HEK293 (cell line): ENCODE data around the gene CATSPERZ.

Experiments used
- KLF10 ChIP-seq: fragments of 450-650 bp; IDR thresholded peaks from 2 replicates; pipeline ENCODE4 v1.5.1; 2018; ENCODE audit warnings: missing biosample characterization, mild to moderate bottlenecking, missing genetic modification characterization
- TCF7L2 ChIP-seq: IDR thresholded peaks from 2 replicates; pipeline ENCODE4 v1.6.1; 2011; ENCODE audit warnings: low read depth, mild to moderate bottlenecking, inconsistent platforms, low read length, moderate library complexity, borderline replicate concordance
- ZEB2 ChIP-seq: fragments of 450-650 bp; formaldehyde crosslinking; IDR thresholded peaks from 2 replicates; pipeline ENCODE4 v1.5.1; 2016; ENCODE audit warnings: missing biosample characterization, missing genetic modification characterization
- ZNF24 ChIP-seq: fragments of 450-650 bp; formaldehyde crosslinking; IDR thresholded peaks from 2 replicates; pipeline ENCODE4 v1.5.1; 2016; ENCODE audit warnings: missing biosample characterization, missing genetic modification characterization
- ZNF266 ChIP-seq: fragments of 450-650 bp; formaldehyde crosslinking; IDR thresholded peaks from 2 replicates; pipeline ENCODE4 v1.5.1; 2016; ENCODE audit warnings: missing biosample characterization, missing genetic modification characterization, low read depth
- ZNF274 ChIP-seq, 2 experiments: fragments of 200-500 bp in 1 of 2; fragments of 450-650 bp in 1 of 2; sonication (Bioruptor generic) in 1 of 2; formaldehyde crosslinking in 1 of 2; IDR thresholded peaks; 2 replicates each; pipeline versions ENCODE4 v1.5.1 to v1.6.1; 2014 to 2016; ENCODE audit warnings: borderline replicate concordance in 1 of 2, inconsistent platforms in 1 of 2, low read length in 1 of 2, missing biosample characterization in 1 of 2, missing genetic modification characterization in 1 of 2
- TF ChIP-seq, protein P1 (sequence below): fragments of 450-650 bp; formaldehyde crosslinking; IDR thresholded peaks from 2 replicates; pipeline ENCODE4 v1.5.1; 2016; ENCODE audit warnings: missing biosample characterization, missing genetic modification characterization

DNA sequence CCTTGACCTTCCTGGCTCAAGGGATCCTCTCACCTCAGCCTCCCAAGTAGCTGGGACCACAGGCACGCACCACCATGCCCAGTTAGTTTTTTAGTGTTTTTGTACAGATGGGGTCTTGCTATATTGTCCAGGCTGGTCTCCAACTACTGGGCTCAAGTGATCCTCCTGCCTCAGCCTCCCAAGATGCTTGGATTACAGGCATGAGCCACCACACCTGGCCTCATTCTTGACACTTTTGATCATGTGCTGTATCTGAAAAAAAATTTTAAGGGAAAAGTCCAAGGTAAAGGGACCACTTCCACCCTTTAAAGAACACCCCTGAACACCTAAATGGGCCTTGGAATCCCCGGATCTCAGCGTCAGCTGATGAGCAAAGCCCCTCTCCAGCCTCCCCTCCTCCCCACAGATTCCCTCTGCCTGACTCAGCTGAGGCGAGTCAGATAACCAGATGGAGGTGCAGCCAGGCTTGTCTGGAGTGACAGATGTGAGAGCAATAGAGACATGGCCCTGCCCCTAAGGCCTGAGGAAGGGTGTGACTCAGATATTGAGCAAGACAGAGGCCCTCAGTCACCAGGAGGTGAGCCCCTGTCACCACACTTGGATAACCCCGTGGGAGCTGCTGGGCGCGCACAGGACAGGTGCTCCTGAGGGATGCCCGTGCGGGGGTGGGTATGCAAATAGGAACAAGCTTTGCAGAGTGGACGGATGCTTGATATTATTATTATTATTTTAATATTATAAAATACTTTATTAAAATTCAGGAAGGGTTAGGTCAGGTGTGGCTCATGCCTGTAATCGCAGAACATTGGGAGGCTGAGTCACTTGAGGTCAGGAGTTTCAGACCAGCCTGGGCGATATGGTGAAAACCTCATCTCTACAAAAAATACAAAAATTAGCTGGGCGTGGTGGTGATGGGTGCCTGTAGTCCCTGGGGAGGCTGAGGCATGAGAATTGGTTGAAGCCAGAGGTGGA is 34.9 kb downstream of the CATSPERZ start:
- TF ChIP-seq, protein P1, sequence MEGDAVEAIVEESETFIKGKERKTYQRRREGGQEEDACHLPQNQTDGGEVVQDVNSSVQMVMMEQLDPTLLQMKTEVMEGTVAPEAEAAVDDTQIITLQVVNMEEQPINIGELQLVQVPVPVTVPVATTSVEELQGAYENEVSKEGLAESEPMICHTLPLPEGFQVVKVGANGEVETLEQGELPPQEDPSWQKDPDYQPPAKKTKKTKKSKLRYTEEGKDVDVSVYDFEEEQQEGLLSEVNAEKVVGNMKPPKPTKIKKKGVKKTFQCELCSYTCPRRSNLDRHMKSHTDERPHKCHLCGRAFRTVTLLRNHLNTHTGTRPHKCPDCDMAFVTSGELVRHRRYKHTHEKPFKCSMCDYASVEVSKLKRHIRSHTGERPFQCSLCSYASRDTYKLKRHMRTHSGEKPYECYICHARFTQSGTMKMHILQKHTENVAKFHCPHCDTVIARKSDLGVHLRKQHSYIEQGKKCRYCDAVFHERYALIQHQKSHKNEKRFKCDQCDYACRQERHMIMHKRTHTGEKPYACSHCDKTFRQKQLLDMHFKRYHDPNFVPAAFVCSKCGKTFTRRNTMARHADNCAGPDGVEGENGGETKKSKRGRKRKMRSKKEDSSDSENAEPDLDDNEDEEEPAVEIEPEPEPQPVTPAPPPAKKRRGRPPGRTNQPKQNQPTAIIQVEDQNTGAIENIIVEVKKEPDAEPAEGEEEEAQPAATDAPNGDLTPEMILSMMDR = no peak
- no peak for TF ChIP-seq TCF7L2
- 0 out of 2 replicates have a peak, but pooled peaks have one; percentile 21 for TF ChIP-seq ZEB2 (tag by site-specific recombination)
- TF ChIP-seq ZNF266 (tag by site-specific recombination) = no peak
- TF ChIP-seq ZNF24 (tag by site-specific recombination) = no peak
- TF ChIP-seq KLF10 (tag by site-specific recombination) = peak; percentile 87
- TF ChIP-seq ZNF274 (IDR thresholded peaks at IDR 0.05; ENCODE audit: low read length) = no peak
- TF ChIP-seq ZNF274 (tag by site-specific recombination; IDR thresholded peaks at IDR 0.05; ENCODE audit: borderline replicate concordance) = no peak
